Endothelial cell of umbilical vein (primary cell): ENCODE data around the gene MBD2. TPM values are rescaled to one million over a fixed set of nuclear protein-coding genes. Genes with fewer than 3 reads are reported as not detected.

Experiments
- BruUV-seq: library from RNA; stranded (reverse); fragments of 400-500 nt; replicated peaks from 2 replicates; lab custom pipeline; 2021; lab: Mats Ljungman, UMichigan
- CTCF ChIA-PET: fragments of 300-600, 350-600 bp; sonication (Branson Sonifier 250); formaldehyde crosslinking; loops from one replicate; lab custom pipeline; 2021; ENCODE audit warnings: antibody characterized with exemption, inconsistent platforms; lab: Charles Lee
- POLR2A ChIA-PET: fragments of 300-600, 350-600 bp; sonication (Branson Sonifier 250); formaldehyde crosslinking; loops from one replicate; lab custom pipeline; 2021; ENCODE audit warnings: antibody characterized with exemption, inconsistent platforms; lab: Charles Lee
- DNase-seq: peaks from one replicate; pipeline ENCODE4 v3.0.0-alpha.2; 2011; ENCODE audit warnings: low read depth, low spot score
- FAIRE-seq: peaks from 2 replicates; lab custom pipeline; 2011; peaks lifted over from hg19 to GRCh38; lab: Jason Lieb, UNC
- H2AFZ ChIP-seq: 2 replicates; pipeline ENCODE4 v1.6.0; 2012; ENCODE audit warnings: low read depth, low read length, control low read depth, inconsistent platforms
- H3K27ac ChIP-seq: 2 replicates; pipeline ENCODE4 v1.5.1; 2011; ENCODE audit warnings: low read depth, mild to moderate bottlenecking, control low read depth, low read length, moderate library complexity; ENCODE audit not compliant: insufficient read depth
- H3K27me3 ChIP-seq, 2 experiments: 2 replicates each; pipeline versions ENCODE4 v1.6.0 to v1.6.1; 2011; ENCODE audit warnings: low read length in 2 of 2, mixed read lengths in 1 of 2; ENCODE audit not compliant: control insufficient read depth in 2 of 2, insufficient read depth in 2 of 2
- H3K36me3 ChIP-seq, 2 experiments: 2 replicates in 1 of 2; 3 replicates in 1 of 2; pipeline ENCODE4 v1.5.1; 2011; ENCODE audit warnings: low read length in 2 of 2, mild to moderate bottlenecking in 1 of 2, moderate library complexity in 1 of 2; ENCODE audit not compliant: control insufficient read depth in 2 of 2, insufficient read depth in 2 of 2; ENCODE audit errors: extremely low read depth in 1 of 2
- H3K4me1 ChIP-seq: 3 replicates; pipeline ENCODE4 v1.5.1; 2011; ENCODE audit warnings: mild to moderate bottlenecking, low read length; ENCODE audit not compliant: control insufficient read depth, insufficient read depth; ENCODE audit errors: extremely low read depth
- H3K4me2 ChIP-seq: 2 replicates; pipeline ENCODE4 v1.6.1; 2011; ENCODE audit warnings: low read length, control low read depth, mixed read lengths; ENCODE audit not compliant: insufficient read depth
- H3K4me3 ChIP-seq, 3 experiments: fragments of 200-600 bp in 1 of 3; sonication (generic), shearing (Covaris generic) in 1 of 3; replicated peaks in 1 of 3; 2 replicates each; pipeline ENCODE4 v1.5.1; 2011 to 2016; ENCODE audit warnings: control low read depth in 3 of 3, low read length in 3 of 3, mild to moderate bottlenecking in 2 of 3, inconsistent platforms in 1 of 3, low read depth in 1 of 3, moderate library complexity in 1 of 3; ENCODE audit not compliant: insufficient read depth in 1 of 3
- H3K79me2 ChIP-seq: 2 replicates; pipeline ENCODE4 v1.6.0; 2012; ENCODE audit warnings: low read length, inconsistent platforms; ENCODE audit not compliant: control insufficient read depth, insufficient read depth
- H3K9ac ChIP-seq: replicated peaks from 2 replicates; pipeline ENCODE3; 2011; ENCODE audit warnings: low read length, control low read depth; ENCODE audit not compliant: insufficient read depth; ENCODE audit errors: extremely low read depth
- H3K9me1 ChIP-seq: replicated peaks from 3 replicates; pipeline ENCODE4 v1.6.0; 2011; ENCODE audit warnings: mild to moderate bottlenecking, low read length; ENCODE audit not compliant: control insufficient read depth, insufficient read depth; ENCODE audit errors: extremely low read depth
- H3K9me3 ChIP-seq: replicated peaks from 2 replicates; pipeline ENCODE4 v1.5.1; 2012; ENCODE audit warnings: low read length, inconsistent platforms; ENCODE audit not compliant: control insufficient read depth, insufficient read depth
- H4K20me1 ChIP-seq: replicated peaks from 2 replicates; pipeline ENCODE3; 2011; ENCODE audit warnings: mild to moderate bottlenecking, low read length; ENCODE audit not compliant: control insufficient read depth, insufficient read depth; ENCODE audit errors: extremely low read depth
- CTCF ChIP-seq, 2 donors: IDR thresholded peaks; 1 replicate in 1 of 2; 2 replicates in 1 of 2; pipeline ENCODE4 v1.5.1; 2011; ENCODE audit warnings: low read length in 2 of 2, mild to moderate bottlenecking in 2 of 2, moderate library complexity in 2 of 2, control low read depth in 1 of 2, inconsistent platforms in 1 of 2, low read depth in 1 of 2; ENCODE audit not compliant: insufficient read depth in 1 of 2; ENCODE audit errors: extremely low read depth in 1 of 2
- EZH2 ChIP-seq: IDR thresholded peaks from 2 replicates; pipeline ENCODE4 v1.6.1; 2012; ENCODE audit warnings: borderline replicate concordance, low read depth, mild to moderate bottlenecking, moderate library complexity, low read length, inconsistent platforms; ENCODE audit not compliant: severe bottlenecking
- FOS ChIP-seq: IDR thresholded peaks from 2 replicates; pipeline ENCODE4 v1.6.1; 2011; ENCODE audit warnings: mild to moderate bottlenecking, low read length, moderate library complexity, borderline replicate concordance; ENCODE audit not compliant: insufficient read depth
- GATA2 ChIP-seq: IDR thresholded peaks from 2 replicates; pipeline ENCODE4 v1.7.0; 2011; ENCODE audit warnings: low read depth, mild to moderate bottlenecking, moderate library complexity, mixed read lengths, low read length; ENCODE audit not compliant: insufficient read length, insufficient read depth
- JUN ChIP-seq: IDR thresholded peaks from 2 replicates; pipeline ENCODE4 v1.6.1; 2011; ENCODE audit warnings: borderline replicate concordance, low read depth; ENCODE audit not compliant: insufficient read length, insufficient read depth
- MAX ChIP-seq: IDR thresholded peaks from 2 replicates; pipeline ENCODE4 v1.6.1; 2011; ENCODE audit not compliant: insufficient read depth, insufficient read length
- MYC ChIP-seq: IDR thresholded peaks from one replicate; pipeline ENCODE4 v1.6.1; 2011; ENCODE audit warnings: mild to moderate bottlenecking, low read depth, low read length
- POLR2A ChIP-seq: IDR thresholded peaks from 2 replicates; pipeline ENCODE4 v1.6.1; 2012; ENCODE audit warnings: low read depth, mild to moderate bottlenecking, control low read depth, low read length
- POLR2AphosphoS5 ChIP-seq: IDR thresholded peaks from 2 replicates; pipeline ENCODE4 v1.6.1; 2012; ENCODE audit warnings: low read depth, mild to moderate bottlenecking, control low read depth, low read length, moderate library complexity; ENCODE audit not compliant: insufficient read depth
- dilution Hi-C: fragments of 300-500 bp; cut with MboI; formaldehyde crosslinking; loops from one replicate; pipeline ENCODE4 v1.15.0; 2019; ENCODE audit warnings: low sequenced_read_pairs; ENCODE audit not compliant: extremely low pct_ligation_motif_present
- intact Hi-C: fragments of 100-400 bp; cut with micrococcal nuclease; formaldehyde crosslinking; loops from one replicate; pipeline ENCODE4 v1.10.0; 2022
- polyA plus RNA-seq, 4 experiments: library from polyadenylated mRNA; depleted of rRNA in 3 of 4; stranded (reverse) in 3 of 4; unstranded in 1 of 4; fragments of >200 nt; gene quantifications; 2 replicates each; pipeline versions ENCODE4 v1.2.1 to v1.2.3, GENCODE V29; 2011 to 2012; ENCODE audit warnings: missing spikeins in 1 of 4
- total RNA-seq: library from RNA; stranded (reverse); gene quantifications from 2 replicates; pipeline ENCODE4 v1.2.3, GENCODE V29; 2021

The MBD2 gene
- total and polyA plus RNA-seq, 2 donors (not counting 3 experiments of a cell fraction or from before 2014, with no cell fraction given) = 86.8 to 110 TPM

- Histone ChIP-seq H3K79me2 (peaks cover 38% of the 10 kb centered on the region), H3K9me3 (no peaks in the 10 kb centered on the region), H3K27ac (no peak overlapping the region), H3K4me3 (no peak overlapping the region), H3K9ac (no peak overlapping the region), H3K9me1 (peaks cover 6% of the 10 kb centered on the region), H3K4me1 (peaks cover 16% of the 10 kb centered on the region), H3K27me3 (no peaks in the 10 kb centered on the region), H4K20me1 (no peaks in the 10 kb centered on the region), H3K4me2 (no peak overlapping the region), H2AFZ (no peak overlapping the region), H3K36me3 (peaks cover 15 to 20% of the 10 kb centered on the region in 2 experiments)
- intact Hi-C loops (no loop called here), dilution Hi-C loops (no loop called here)
- no peak for FAIRE-seq
- CTCF ChIA-PET = interaction anchor here (0.7 kb wide), 1 partner anchor 13 kb away, joined by 3 read pairs; no protein-coding TSS in a partner anchor
- BruUV-seq = no TSS peak
- no peak for TF ChIP-seq EZH2
- TF ChIP-seq MAX = no peak
- no peak for TF ChIP-seq FOS
- no peak for TF ChIP-seq POLR2AphosphoS5
- POLR2A ChIA-PET = no interaction called here
- no peak for DNase-seq
Observed at GRCh38 chr18:54163453-54163852, 61.0 kb downstream of the MBD2 start.

GRCh38 chr18:54162431-54162830, 62.0 kb downstream of the MBD2 start:
- H3K9me3 ChIP-seq = no peaks in the 10 kb centered on the region
- dilution Hi-C loops (no loop called here), intact Hi-C loops (no loop called here)
- H2AFZ ChIP-seq = no peak overlapping the region
- DNase-seq (no peak), FAIRE-seq (peak; percentile 37)
- no peak overlapping the region for H3K27ac ChIP-seq
- H3K79me2 ChIP-seq = peaks cover 39% of the 10 kb centered on the region
- H3K4me1 ChIP-seq = peaks cover 20% of the 10 kb centered on the region
- H3K9ac ChIP-seq = no peak overlapping the region
- BruUV-seq = no TSS peak
- H3K27me3 ChIP-seq = no peaks in the 10 kb centered on the region
- no peak overlapping the region for H3K4me3 ChIP-seq
- H4K20me1 ChIP-seq = no peaks in the 10 kb centered on the region
- H3K4me2 ChIP-seq = no peak overlapping the region
- CTCF ChIA-PET = interaction anchor here (1.5 kb wide), 1 partner anchor 10 kb away, joined by 3 read pairs; no protein-coding TSS in a partner anchor
- TF ChIP-seq EZH2 (no peak), FOS (no peak), JUN (no peak), MAX (no peak), GATA2 (no peak), POLR2A (no peak), MYC (no peak), POLR2AphosphoS5 (no peak), CTCF (IDR thresholded peaks at IDR 0.05; ENCODE audit: extremely low read depth in 1 of 2, insufficient read depth in 1 of 2, low read depth in 1 of 2, low read length in 2 of 2) (no peak)
- H3K9me1 ChIP-seq = peaks cover 6% of the 10 kb centered on the region
- POLR2A ChIA-PET = no interaction called here
- peaks cover 15 to 26% of the 10 kb centered on the region in 2 experiments for H3K36me3 ChIP-seq
